GM21515 (cell line): ENCODE measurements around the gene TGFB3.
"Not testable (repeated sequence)": the region's sequence is repeated elsewhere in the genome, so short reads cannot be mapped to it uniquely, and the experiment has no call there.

Experiments used
- ATAC-seq: cut with Tn5 transposase; IDR thresholded peaks from one replicate; pipeline ENCODE4 v1.9.1; 2021; ENCODE audit not compliant: unreplicated experiment

TGFB3 gene

GRCh38 chr14:75981426-75982265 is at the start of gene TGFB3:
Gene TGFB3 (minus strand): TSS chr14:75981995. CDS start chr14:75980893, 1,102 bp downstream.
- ATAC-seq, result peak; percentile 42

GRCh38 chr14:76024211-76024907 is 42.6 kb upstream of the TGFB3 start:
- no peak for ATAC-seq

- no peak for ATAC-seq
Observed at GRCh38 chr14:76023757-76024156, 42.0 kb upstream of the TGFB3 start.

- ATAC-seq, result no peak
Observed at GRCh38 chr14:76022991-76023390, 41.2 kb upstream of the TGFB3 start.

GRCh38 chr14:76019676-76020075 is 37.9 kb upstream of the TGFB3 start:
- no peak for ATAC-seq

- no peak for ATAC-seq
Observed at GRCh38 chr14:76015668-76016067, 33.9 kb upstream of the TGFB3 start.

GRCh38 chr14:76015191-76015590 is 33.4 kb upstream of the TGFB3 start:
- ATAC-seq, result no peak

- no peak for ATAC-seq
Observed at GRCh38 chr14:76012354-76012753, 30.6 kb upstream of the TGFB3 start.

GRCh38 chr14:76011930-76012329 is 30.1 kb upstream of the TGFB3 start:
- no peak for ATAC-seq

GRCh38 chr14:76009627-76010026 is 27.8 kb upstream of the TGFB3 start:
- not testable (repeated sequence) for ATAC-seq

- no peak for ATAC-seq
Observed at GRCh38 chr14:76007852-76008251, 26.1 kb upstream of the TGFB3 start.

GRCh38 chr14:76007379-76007778 is 25.6 kb upstream of the TGFB3 start:
- no peak for ATAC-seq

GRCh38 chr14:76006253-76006652 is 24.5 kb upstream of the TGFB3 start:
- no peak for ATAC-seq

- ATAC-seq, result no peak
Observed at GRCh38 chr14:76002383-76002782, 20.6 kb upstream of the TGFB3 start.

GRCh38 chr14:75999511-76000190 is 17.9 kb upstream of the TGFB3 start:
- no peak for ATAC-seq

GRCh38 chr14:75996488-75996887 is 14.7 kb upstream of the TGFB3 start:
- ATAC-seq, result no peak

GRCh38 chr14:75995372-75996041 is 13.7 kb upstream of the TGFB3 start:
- ATAC-seq, result no peak

- no peak for ATAC-seq
Observed at GRCh38 chr14:75993567-75994041, 11.8 kb upstream of the TGFB3 start.

GRCh38 chr14:75991753-75992152 is 10.0 kb upstream of the TGFB3 start:
- no peak for ATAC-seq

GRCh38 chr14:75990297-75990696 is 8.5 kb upstream of the TGFB3 start:
- no peak for ATAC-seq

GRCh38 chr14:75989134-75989533 is 7.3 kb upstream of the TGFB3 start:
- ATAC-seq, result no peak
